Measurements from ENCODE around the gene DHX38.
"Not testable (repeated sequence)": the region's sequence is repeated elsewhere in the genome, so short reads cannot be mapped to it uniquely, and the experiment has no call there.

Gene DHX38

DNA sequence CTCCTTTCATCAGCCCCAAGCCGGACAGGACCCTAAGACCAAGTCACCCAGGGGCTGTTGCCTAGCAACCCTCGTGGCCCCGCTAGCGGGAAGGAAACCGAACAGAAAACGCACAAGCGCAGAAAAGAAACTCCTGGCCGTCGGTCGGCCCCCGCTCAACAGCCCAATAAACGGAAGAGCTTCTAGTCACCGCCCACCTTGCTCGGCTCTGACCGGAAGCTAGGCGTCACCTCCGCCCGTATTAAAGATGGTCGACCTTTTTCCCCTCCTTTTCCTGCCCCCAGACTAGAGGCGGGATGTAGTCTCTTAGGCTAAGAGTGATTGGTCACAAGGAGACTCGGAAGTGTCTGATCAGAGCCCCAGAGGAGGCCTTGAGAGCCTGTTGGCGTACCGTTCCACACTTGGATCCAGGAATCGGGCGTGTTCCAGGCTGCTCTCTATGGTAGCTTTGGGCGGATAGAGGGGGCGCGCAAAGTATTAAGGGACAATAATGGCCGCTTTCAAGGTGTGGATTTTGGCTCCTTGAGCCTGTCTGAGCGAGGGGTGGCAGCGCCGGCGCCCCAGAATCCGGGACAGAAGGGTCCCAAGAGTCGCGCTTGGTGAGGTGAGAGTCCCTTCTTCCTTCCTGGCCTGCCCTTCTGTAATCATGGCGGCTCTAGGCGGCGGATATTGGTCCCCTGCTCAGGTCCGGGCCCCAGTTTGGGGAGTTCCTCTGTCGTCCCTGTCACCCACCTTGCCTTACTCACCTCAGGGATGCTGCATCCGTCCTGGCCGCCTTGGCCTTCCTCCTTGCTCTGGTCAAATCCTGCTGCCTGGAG is at the start of gene DHX38, which contains the start of gene TXNL4B:
DHX38 (plus strand) TSS at position 400 of the 818 bp plus-strand sequence. CDS start 2,311 bp downstream, outside the sequence.
TXNL4B (minus strand) TSS at position 173 of the 818 bp plus-strand sequence. CDS start 2,871 bp downstream, outside the sequence.
- peak; percentile 98 for DNase-seq

DNA sequence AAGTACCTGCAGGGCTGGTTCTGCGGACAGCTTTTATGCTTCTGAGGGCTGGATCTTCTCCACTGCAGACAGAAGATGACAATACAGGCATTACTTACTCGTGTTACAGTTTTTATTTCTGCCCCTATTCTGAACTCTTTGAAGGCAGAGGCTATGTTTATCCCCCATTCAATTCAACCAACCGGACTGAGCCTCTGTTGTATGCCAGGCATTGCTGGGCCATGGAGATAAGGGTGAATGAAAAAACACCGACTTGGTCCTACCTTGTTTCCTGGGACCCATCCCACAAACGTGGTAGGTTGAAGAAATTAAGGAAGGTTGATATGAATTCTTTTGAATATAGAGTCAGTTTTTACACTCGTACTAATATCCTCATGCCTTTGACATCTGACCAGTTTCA is 49.4 kb upstream of the DHX38 start:
- no peak for DNase-seq

GRCh38 chr16:72044825-72045359 is 48.8 kb upstream of the DHX38 start:
- DNase-seq = no peak

GRCh38 chr16:72049110-72049509 is 44.5 kb upstream of the DHX38 start:
- DNase-seq = no peak

GRCh38 chr16:72050769-72051464 is 42.7 kb upstream of the DHX38 start:
- DNase-seq = no peak

DNA sequence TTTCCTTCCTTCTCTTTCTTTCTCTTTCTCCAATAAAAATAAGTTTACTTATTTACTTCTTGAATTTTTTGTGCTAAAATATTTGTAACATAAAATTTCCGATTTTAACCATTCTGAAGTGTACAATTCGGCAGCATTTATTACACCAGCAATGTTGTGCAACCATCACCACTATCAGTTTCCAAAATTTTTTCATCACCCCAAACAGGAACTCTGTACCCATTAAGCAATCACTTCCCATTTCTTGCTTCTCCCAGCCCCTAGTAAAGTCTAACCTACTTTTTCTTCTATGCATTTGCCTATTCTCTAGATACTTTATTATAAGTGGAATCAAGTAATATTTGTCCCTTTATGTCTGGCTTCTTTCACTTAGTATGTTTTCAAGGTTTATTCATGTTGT is 41.8 kb upstream of the DHX38 start:
- DNase-seq = no peak

DNA sequence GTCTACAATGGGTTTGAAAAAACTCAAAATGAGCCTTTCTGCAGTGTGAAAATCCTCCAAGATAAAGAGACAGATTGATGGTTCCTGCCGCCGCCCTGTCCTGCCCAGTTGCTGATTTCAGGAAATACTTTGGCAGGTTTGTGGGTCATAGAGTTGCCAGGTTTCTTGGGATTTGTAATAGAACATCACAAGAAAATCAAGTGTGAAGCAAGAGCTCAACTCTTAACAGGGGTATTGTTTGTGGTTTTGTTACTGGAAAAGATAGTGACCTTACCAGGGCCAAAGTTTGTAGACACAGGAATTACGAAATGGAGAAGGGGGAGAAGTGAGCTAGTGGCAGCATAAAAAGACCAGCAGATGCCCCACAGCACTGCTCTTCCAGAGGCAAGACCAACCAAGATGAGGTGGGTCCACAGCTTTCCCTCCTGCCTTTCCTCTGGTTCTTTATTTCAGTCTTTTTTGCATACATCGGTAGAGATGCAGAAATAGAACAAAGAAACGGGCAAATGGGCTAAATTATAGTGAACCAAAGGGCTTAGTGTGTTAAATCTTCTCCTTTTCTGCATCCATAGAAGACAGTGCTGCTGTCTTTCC is 39.3 kb upstream of the DHX38 start, which contains the start of gene HP:
HP (plus strand) TSS at position 252 of the 594 bp plus-strand sequence; CDS start at position 400, 148 bp downstream.
- not testable (repeated sequence) for DNase-seq

DNA sequence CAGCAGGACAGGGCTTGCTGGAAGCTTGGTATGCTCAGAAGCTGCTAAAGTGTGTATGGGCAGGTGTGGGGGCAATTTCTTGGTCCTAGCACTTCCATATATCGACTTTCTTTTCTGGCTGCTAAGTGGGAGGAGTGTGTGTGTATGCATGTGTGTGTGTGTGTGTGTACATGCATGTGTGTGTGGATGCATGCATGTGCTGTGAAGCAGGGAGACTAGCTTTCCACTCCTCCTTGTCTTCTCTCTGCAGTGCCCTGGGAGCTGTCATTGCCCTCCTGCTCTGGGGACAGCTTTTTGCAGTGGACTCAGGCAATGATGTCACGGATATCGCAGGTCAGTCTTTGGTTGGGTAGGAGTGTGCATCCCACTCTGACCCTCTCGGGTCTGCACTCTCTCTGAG is 37.7 kb upstream of the DHX38 start:
- DNase-seq = no peak

DNA sequence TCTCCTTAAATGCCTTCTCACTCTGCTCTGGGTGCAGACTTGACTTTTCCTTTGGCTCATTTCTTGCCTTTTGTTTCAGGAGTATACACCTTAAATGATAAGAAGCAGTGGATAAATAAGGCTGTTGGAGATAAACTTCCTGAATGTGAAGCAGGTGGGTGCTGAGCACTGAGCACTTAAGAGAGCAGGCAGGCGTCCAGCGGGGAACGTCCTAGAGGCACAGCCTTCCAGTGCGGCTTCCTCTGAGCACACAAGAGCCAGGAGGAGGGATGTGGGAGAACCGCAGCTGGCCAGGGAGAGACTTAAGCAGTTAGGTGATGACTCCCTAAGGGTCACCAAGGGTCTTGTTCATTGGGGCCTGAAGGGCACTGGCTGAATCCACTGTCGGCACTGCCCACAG is 36.3 kb upstream of the DHX38 start:
- DNase-seq = not testable (repeated sequence)

GRCh38 chr16:72059060-72059459 is 34.6 kb upstream of the DHX38 start:
- DNase-seq = not testable (repeated sequence)

- no peak for DNase-seq
These were observed 33.2 kb upstream of the DHX38 start for GRCh38 chr16:72060405-72060804.

DNA sequence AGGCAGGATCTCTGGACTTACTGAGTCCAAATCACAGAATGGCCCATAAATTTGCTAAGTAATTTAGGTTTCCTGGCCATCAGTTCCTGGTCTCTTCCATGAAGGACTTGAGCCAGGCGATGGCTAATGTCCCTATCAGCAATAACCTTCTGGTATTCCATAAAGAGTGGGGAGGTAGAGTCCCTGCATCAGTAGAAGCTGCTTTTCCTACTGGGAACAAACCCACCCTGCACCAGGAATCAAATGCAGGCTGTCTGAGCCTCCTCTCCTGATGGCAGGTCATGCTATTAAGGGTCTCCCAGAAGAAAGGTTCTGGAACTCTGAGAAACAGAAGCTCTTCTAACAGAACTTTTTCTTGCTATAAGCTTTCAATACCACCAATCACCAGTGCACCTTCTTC is 32.1 kb upstream of the DHX38 start:
- DNase-seq = no peak

GRCh38 chr16:72064361-72064894 is 29.2 kb upstream of the DHX38 start:
- no peak for DNase-seq

DNA sequence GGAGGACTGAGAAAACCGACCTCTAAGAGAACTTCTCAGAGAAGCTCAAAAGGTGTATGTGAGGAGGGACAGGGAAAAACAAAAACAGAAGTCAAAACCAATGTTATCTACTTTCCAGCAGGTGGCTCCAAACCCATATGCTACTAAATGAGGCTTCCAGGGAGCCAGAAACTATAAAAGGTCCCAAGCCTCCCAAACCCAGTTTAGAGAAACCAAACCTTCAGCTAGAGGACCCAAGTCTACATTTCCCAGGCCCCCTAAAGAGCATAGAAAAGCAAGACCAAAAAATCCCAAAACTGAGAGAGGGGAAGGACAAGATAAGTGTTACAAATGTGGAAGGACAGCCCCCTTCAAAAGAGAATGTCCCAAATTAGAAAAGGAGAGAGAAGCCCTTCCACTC is 26.9 kb upstream of the DHX38 start:
- no peak for DNase-seq

DNA sequence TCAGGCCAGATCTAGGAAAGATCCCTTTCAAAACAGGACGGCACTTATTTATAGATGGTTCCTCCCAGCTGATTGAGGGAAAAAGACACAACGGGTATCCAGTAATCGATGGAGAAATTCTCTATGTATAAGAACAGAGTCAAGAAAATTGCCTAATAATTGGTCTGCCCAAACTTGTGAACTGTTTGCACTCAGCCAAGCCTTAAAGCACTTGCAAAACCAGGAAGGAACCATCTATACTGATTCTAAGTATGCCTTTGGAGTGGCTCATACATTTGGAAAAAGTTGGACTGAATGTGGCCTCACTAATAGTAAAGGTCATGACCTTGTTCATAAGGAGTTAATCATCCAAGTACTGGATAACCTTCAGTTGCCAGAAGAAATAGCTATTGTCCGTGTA is 24.7 kb upstream of the DHX38 start:
- no peak for DNase-seq

GRCh38 chr16:72072514-72073342 is 20.9 kb upstream of the DHX38 start:
- DNase-seq = no peak

DNA sequence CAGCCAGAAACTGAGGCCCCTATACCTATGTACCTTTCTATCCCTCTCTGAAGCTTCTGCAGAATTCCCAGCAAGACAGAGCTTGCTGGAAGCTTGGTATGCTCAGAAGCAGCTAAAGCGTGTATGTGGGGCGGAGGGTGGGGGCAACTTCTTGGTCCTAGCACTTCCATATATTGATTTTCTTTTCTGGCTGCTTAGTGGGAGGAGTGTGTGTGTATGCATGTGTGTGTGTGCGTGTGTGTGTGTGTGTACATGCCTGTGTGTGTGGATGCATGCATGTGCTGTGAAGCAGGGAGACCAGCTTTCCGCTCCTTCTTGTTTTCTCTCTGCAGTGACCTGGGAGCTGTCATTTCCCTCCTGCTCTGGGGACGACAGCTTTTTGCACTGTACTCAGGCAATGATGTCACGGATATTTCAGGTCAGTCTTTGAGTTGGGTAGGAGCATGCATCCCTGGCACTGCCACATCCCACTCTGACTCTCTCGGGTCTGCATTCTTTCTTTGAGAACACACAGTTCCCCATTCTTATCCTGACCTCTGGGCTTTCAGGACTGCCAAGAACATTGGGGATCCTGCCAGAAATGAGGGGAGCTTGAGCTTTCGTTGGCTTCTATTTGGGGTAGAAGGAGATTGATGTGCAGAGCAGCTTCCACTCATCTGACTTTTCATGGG is 20.0 kb upstream of the DHX38 start:
- no peak for DNase-seq

DNA sequence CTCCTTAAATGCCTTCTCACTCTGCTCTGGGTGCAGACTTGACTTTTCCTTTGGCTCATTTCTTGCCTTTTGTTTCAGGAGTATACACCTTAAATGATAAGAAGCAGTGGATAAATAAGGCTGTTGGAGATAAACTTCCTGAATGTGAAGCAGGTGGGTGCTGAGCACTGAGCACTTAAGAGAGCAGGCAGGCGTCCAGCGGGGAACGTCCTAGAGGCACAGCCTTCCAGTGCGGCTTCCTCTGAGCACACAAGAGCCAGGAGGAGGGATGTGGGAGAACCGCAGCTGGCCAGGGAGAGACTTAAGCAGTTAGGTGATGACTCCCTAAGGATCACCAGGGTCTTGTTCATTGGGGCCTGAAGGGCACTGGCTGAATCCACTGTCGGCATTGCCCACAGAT is 18.6 kb upstream of the DHX38 start:
- not testable (repeated sequence) for DNase-seq

DNA sequence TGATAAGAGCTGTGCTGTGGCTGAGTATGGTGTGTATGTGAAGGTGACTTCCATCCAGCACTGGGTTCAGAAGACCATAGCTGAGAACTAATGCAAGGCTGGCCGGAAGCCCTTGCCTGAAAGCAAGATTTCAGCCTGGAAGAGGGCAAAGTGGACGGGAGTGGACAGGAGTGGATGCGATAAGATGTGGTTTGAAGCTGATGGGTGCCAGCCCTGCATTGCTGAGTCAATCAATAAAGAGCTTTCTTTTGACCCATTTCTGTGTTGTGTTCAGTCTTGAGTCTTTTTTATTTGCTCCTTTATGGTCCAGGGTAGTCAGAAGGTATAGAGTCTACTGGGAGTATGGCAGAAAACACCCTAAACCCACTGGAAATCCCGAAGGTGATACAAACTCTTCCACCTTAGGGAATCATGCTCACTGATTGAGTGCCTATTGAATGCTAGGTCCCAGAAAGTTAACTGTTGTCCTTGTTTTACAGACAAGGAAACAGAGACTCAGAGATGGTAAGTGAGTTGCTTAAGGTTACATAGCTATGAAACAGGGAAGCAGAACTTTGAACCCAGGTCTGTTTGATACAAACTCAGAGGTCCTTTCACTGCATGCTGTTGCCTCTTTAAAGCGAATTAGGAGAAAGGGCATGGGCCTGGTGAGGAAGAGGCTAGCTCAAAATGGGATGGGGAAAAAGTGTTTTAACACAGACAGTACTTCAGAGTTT is 16.5 kb upstream of the DHX38 start:
- DNase-seq = not testable (repeated sequence)

DNA sequence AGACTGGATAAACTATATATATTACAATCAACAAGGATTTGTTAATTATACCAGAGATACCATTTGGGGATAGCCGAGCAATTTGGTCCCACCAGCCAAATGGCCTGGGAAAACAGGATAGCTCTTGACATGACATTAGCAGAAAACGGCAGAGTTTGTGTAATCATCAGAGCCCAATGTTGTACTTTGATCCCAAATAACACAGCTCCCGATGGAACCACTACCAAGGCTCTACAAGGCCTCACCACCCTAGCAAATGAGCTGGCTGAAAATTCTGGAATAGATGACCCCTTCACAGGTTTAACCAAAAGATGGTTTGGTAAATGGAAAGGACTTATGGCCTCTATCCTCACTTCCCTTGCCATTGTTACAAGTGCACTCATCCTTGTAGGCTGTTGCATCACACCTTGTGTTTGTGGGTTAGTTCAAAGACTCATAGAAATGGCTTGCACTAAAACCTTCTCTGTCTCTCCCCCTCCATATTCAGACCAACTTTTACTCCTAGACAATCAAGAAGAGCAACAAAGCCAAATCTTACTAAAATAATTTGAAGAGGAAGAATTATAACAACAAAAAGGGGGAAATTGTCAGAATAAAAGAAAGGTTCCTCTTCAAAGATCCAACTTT is 9.8 kb upstream of the DHX38 start:
- DNase-seq = no peak
